GM18858 (cell line): ENCODE data around the gene ZC3HAV1.
"Not testable (repeated sequence)": the region's sequence is repeated elsewhere in the genome, so short reads cannot be mapped to it uniquely, and the experiment has no call there.

Experiments used
- ATAC-seq: cut with Tn5 transposase; IDR thresholded peaks from one replicate; pipeline ENCODE4 v1.9.1; 2021; ENCODE audit not compliant: unreplicated experiment

ZC3HAV1 gene

GRCh38 chr7:139088268-139088667 is 21.3 kb downstream of the ZC3HAV1 start:
- ATAC-seq = no peak

DNA sequence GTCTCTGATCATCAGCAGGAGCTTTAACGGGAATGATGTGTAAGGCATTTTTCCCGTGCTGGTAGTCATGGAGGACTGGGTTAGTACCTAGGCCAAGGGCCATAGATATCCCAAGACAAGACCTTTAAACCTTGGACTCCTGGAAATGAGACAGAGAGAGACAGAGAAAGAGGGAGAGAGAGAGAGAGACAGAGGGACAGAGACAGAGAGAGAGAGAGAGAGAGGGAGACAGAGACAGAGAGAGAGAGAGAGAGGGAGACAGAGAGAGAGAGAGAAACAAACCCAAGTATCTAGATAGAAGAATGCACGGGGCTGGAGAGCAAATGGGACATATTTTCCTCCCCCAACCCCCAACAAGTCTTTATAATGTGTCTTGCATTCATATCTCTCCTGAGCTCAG is 22.3 kb downstream of the ZC3HAV1 start:
- ATAC-seq = no peak

DNA sequence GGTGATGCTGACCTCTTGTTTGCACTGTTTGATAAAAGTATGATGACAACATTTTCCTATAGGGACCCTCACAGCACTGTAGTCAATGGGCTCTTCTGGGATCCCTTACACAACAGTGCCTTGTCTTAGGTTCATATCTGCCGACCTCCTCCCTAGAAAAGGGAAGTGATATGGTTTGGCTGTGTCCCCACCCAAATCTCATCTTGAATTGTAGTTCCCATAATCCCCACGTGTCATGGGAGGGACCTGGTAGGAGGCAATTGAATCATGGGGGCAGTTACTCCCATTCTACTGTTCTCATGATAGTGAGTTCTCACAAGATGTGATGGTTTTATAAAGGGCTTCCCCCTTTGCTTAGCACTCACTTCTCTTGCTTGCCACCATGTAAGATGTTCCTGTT is 23.1 kb downstream of the ZC3HAV1 start:
- ATAC-seq = no peak

- ATAC-seq = no peak
Measured at GRCh38 chr7:139084709-139085108, 24.8 kb downstream of the ZC3HAV1 start.

GRCh38 chr7:139081584-139081983 is 27.9 kb downstream of the ZC3HAV1 start:
- ATAC-seq = no peak

GRCh38 chr7:139080905-139081304 is 28.6 kb downstream of the ZC3HAV1 start:
- ATAC-seq = no peak

DNA sequence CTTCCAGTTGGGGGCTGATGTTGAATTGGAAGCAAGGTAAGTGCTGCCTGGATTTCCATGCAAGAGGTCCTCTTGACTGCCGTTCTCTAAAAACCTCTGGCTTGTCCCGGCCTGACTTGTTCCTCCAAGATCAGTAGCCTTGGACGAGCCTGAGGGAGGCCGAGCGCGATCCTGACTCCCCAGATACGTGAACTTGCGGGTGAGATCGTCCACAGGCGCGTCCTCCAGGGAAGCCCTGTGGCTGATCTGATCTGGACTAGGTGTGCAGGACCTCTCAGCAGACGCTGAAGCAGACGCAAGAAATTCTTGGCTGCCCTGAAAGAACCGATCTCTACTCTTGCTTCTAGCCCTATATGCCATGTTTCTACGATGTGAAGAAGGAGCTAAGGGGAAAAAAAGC is 29.7 kb downstream of the ZC3HAV1 start:
- ATAC-seq = no peak

- no peak for ATAC-seq
Measured at GRCh38 chr7:139078911-139079310, 30.6 kb downstream of the ZC3HAV1 start.

GRCh38 chr7:139078399-139078798 is 31.1 kb downstream of the ZC3HAV1 start:
- ATAC-seq = no peak

DNA sequence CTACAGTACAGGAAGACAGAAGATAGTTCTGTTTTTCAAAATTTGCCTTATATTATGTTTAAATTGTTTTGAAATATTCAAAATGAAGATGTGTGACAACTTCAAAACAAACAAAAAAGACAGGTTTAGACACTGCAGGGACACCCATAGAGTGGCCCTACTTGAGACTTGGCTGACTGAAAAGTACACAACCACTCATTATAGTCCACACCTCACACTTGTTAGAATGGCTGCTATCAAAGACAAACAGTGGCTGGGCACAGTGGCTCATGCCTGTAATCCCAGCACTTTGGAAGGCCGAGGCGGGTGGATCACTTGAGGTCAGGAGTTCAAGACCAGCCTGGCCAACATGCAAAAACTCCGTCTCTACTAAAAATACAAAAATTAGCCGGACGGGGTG is 31.8 kb downstream of the ZC3HAV1 start:
- ATAC-seq = not testable (repeated sequence)

DNA sequence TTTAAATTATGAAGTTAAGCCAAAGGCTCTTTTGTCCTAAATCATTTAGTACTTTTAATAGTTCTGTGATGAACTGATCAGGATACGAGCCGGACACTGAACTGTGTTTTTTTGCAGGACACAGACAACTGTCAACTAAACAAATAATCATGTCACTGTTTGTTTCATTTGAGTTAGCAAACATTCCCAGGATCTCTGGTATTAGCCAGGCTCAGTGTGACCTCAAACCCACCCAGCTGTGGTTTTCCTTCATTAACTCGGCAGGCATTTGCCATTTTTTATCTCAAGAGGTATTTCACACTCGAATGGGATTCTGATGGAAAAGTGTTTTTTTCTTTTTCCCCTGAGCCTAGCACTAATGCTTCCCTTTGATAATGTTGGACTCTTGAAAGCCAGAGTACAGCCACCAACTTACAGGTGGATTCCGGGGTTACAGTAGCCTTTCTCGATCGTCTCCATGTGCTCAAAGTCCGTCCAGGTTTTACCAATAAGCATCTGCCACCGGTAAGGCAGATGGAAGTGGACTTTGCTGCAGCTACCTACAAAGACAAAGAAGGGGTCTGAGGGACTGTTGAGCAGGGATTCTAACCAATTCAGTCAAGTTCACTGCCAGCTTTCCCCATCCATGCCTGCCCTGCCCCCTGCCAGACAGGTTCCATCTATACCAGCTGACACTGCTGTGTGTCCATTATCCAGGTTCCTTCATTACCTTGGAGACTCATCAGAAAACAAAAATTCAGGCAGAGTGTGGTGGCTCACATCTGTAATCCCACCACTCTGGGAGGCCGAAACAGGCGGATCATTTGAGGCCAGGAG is 33.4 kb downstream of the ZC3HAV1 start:
- ATAC-seq = no peak

DNA sequence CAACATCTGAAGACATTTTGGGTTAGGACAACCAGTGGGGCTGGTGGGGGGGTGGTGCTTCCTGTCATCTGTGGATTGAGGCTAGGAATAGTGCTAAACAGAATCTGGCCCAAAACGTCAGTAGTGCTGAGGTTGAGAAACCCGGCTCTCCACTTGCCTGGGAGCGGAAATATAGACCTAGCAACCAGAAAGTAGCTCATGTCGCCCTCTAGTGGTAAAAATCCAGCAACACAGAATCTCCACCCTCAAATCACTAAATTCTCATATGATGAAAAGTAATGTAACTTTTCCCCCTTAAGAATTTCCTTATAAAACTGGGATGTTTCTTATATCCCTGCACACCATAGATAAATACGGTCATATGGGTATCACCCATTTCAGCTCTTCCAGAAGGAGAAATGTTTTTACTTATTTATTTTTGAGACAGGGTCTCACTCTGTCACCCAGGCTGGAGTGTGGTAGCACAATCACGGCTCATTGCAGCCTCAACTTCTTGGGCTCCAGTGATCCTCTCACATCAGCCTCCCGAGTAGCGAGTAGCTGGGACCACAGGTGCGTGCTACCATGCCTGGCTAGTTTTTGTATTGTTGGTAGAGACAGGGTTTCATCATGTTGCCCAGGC is 34.4 kb downstream of the ZC3HAV1 start:
- peak; percentile 85 for ATAC-seq

DNA sequence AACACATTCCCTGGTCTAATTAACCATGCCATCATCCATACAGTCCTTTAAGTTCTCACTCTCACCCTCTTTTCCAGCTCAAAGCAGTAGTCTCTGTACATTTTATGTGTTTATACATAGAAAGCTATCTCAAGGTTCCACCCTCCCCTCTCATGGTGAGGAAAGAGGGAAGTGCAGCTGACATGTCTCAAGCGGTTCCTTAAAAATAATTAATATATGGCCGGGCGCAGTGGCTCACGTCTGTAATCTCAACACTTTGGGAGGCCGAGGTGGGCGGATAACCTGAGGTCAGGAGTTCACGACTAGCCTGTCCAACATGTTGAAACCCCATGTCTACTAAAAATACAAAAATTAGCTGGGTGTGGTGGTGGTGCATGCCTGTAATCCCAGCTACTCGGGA is 36.7 kb downstream of the ZC3HAV1 start:
- ATAC-seq = no peak

DNA sequence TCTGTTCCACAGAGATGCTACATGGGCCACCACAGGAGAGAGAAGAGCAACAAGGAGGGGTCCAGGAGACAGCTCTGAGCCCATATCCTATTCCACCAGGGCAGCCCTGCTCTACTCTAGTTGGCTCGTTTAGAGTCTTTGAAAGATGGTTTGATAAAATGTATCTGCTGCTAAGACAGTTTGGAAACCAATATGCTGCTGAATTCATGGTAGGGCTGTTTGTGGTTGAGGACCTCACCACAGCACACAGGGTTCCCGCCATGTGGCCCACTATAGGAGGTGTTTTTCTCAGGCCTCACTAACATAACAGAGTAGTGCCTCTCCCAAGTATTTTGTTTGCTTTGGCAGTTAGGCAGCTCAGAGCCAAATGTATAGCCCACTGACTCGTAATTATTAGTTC is 37.8 kb downstream of the ZC3HAV1 start:
- no peak for ATAC-seq

DNA sequence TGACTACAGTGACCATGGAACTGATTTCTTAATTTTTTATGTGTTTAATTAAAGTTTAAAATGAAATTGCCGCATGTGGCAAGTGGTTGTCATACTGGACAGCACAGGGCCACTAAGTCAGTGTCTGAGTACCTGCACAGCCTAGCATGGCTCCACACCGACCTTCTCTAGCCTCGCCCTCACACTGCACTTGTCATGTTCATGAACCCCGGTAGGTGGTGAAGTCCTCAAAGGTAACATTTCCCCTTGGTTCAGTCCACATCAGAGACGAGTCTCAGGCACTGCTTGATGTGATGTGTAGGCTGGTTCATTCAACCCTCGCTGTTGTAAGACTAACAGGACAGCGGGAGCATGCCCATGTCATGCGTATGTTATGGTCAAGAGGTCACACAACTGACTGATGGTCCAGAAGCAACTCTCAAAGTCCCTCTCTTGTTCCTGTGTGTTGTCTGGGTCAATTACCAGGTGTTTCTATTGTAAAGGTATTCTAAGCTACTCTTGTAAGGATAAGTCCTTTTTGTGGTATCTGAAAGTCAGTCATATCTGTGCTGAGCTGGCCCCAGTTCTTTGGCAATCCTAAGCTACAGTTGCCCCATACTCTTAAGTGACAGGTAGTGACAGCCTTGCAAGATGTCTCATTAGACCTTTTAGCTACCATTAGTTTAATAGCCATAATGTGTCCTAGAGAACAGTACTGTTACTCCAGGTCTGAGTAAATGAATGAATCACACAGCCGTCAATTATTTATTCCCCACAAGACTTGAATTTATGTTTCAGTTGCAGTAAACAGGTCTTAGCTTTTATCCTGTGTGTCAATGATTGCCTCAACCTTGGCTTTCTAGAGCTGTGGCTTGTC is 40.7 kb downstream of the ZC3HAV1 start:
- ATAC-seq = no peak

GRCh38 chr7:139066315-139066714 is 43.2 kb downstream of the ZC3HAV1 start:
- no peak for ATAC-seq

- no peak for ATAC-seq
Measured at GRCh38 chr7:139065323-139065722, 44.2 kb downstream of the ZC3HAV1 start.

GRCh38 chr7:139061416-139061815 is 48.1 kb downstream of the ZC3HAV1 start:
- no peak for ATAC-seq

DNA sequence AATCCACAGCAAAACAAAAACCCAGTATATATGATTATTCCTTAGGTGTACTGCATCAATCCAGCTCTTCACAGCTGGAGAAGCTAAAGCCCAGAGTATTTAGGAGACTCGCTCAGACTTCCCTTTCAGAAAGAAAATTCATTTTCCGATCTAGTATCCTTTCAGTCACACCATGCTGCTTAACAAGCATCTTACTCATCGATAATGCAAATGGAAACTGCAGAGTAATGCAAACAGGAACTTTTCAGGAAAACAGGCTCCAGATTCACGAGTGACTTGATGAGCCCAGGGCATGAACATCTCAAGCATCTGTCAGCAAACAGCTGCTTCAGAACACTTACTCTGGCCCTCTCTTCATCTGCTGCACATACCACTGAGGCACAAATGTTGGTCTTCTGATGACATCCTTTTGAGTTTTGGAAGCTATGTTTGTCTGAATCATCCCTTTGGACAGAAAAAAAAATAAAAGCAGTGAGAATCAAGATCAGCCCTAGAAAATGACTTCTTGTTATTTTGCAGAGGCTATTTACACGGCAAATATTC is 48.8 kb downstream of the ZC3HAV1 start:
- no peak for ATAC-seq

DNA sequence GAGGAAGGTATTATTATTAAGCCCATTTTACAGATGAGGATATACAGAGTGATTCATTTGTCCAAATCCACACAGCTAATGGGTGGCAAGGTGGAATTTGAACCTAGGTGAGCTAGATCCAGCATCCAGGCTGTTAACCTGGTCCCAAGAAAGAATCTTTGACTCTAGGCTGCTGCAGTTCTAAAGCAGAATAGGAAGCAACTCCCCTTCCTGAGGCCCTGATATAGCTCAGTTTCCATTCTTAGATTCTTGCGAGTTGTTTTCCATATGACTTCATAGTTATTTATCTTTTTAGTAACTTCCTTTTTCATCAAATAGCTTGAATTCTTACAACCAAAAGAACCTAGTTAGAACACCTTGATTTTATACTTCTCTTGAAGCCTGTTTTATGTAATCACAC is 49.6 kb downstream of the ZC3HAV1 start:
- ATAC-seq = no peak

DNA sequence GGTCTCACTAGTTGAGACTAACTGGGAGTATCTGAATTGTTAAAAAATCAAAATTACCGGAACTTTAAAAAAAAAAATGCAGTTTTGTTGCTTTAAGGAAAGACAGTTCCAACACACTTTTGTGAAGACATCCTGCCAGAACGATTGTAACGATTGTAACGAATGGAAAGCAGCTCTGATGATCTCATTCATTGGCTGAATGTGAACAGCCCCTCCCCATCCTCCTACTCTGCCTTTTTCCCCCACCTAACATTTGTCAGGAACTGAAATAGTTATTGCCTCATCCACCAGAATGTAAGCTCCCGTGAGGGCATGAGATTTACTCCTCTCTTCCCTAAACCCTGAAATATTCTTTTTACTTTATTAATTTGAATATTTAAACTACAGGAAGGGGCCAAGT is 50.6 kb downstream of the ZC3HAV1 start:
- ATAC-seq = no peak
